DOHH2 (cell line): ENCODE data around the gene TMEM239.

ENCODE experiments used
- H3F3A ChIP-seq: fragments of 200-600 bp; sonication (generic), shearing (Covaris generic); 2 replicates; pipeline ENCODE4 v1.6.0; 2016; ENCODE audit warnings: antibody characterized with exemption, mild to moderate bottlenecking; ENCODE audit not compliant: control insufficient read depth, insufficient read depth
- H3K27ac ChIP-seq: fragments of 200-600 bp; sonication (generic); 2 replicates; pipeline ENCODE4 v1.5.1; 2014; ENCODE audit warnings: low read depth, mild to moderate bottlenecking, low read length, moderate library complexity
- H3K27me3 ChIP-seq: fragments of 200-600 bp; sonication (generic); 2 replicates; pipeline ENCODE4 v1.6.1; 2014; ENCODE audit warnings: mild to moderate bottlenecking, low read length, mixed read lengths; ENCODE audit not compliant: control insufficient read depth
- H3K36me3 ChIP-seq: fragments of 200-600 bp; sonication (generic); 2 replicates; pipeline ENCODE4 v1.6.1; 2014; ENCODE audit warnings: mild to moderate bottlenecking, low read length, moderate library complexity, mixed read lengths; ENCODE audit not compliant: control insufficient read depth
- H3K4me1 ChIP-seq: fragments of 200-600 bp; sonication (generic); 2 replicates; pipeline ENCODE4 v1.6.1; 2014; ENCODE audit warnings: mild to moderate bottlenecking, low read length, mixed read lengths; ENCODE audit not compliant: control insufficient read depth
- H3K4me2 ChIP-seq: fragments of 200-600 bp; sonication (generic); 2 replicates; pipeline ENCODE4 v1.6.0; 2014; ENCODE audit warnings: mild to moderate bottlenecking, low read length, moderate library complexity
- H3K4me3 ChIP-seq: fragments of 200-600 bp; sonication (generic); 2 replicates; pipeline ENCODE4 v1.5.1; 2014; ENCODE audit warnings: mild to moderate bottlenecking, low read length, mixed read lengths
- H3K79me2 ChIP-seq: fragments of 200-600 bp; sonication (generic); 2 replicates; pipeline ENCODE4 v1.6.1; 2014; ENCODE audit warnings: mild to moderate bottlenecking, low read length, mixed read lengths; ENCODE audit not compliant: control insufficient read depth
- H3K9me2 ChIP-seq: fragments of 200-600 bp; sonication (generic); replicated peaks from 2 replicates; pipeline ENCODE4 v1.6.1; 2014; ENCODE audit warnings: mild to moderate bottlenecking, low read length, mixed read lengths; ENCODE audit not compliant: control insufficient read depth
- H3K9me3 ChIP-seq: fragments of 200-600 bp; sonication (generic); 2 replicates; pipeline ENCODE4 v1.6.1; 2014; ENCODE audit warnings: antibody characterized with exemption, low read length, mixed read lengths; ENCODE audit not compliant: control insufficient read depth, insufficient read depth
- H4K20me1 ChIP-seq: fragments of 200-600 bp; sonication (generic); 2 replicates; pipeline ENCODE4 v1.6.0; 2014; ENCODE audit warnings: low read depth, mild to moderate bottlenecking, antibody characterized with exemption, low read length, moderate library complexity; ENCODE audit not compliant: control insufficient read depth, insufficient read depth
- CTCF ChIP-seq: fragments of 200-600 bp; sonication (generic); IDR thresholded peaks from one replicate; pipeline ENCODE4 v1.5.1; 2014; ENCODE audit warnings: antibody characterized with exemption, mild to moderate bottlenecking, low read depth, low read length; ENCODE audit not compliant: poor library complexity, severe bottlenecking
- EZH2phosphoT487 ChIP-seq: fragments of 200-600 bp; sonication (generic); IDR thresholded peaks from 2 replicates; pipeline ENCODE4 v1.6.1; 2017; ENCODE audit warnings: borderline replicate concordance, mild to moderate bottlenecking, antibody characterized with exemption, low read length, moderate library complexity, mixed read lengths

The TMEM239 gene

GRCh38 chr20:2866236-2866635 is 50.1 kb downstream of the TMEM239 start:
- Histone ChIP-seq H3K9me3 (no peaks in the 10 kb centered on the region), H3K27ac (no peak overlapping the region), H3K79me2 (no peaks in the 10 kb centered on the region), H4K20me1 (no peaks in the 10 kb centered on the region), H3K4me2 (no peak overlapping the region), H3K4me1 (no peaks in the 10 kb centered on the region), H3K4me3 (no peak overlapping the region), H3K36me3 (no peaks in the 10 kb centered on the region), H3K9me2 (no peaks in the 10 kb centered on the region), H3K27me3 (peaks cover 6% of the 10 kb centered on the region), H3F3A (no peaks in the 10 kb centered on the region; the same call in 1 of the 2 replicates)
- TF ChIP-seq EZH2phosphoT487 (no peak), CTCF (no peak)

- H3K27me3 ChIP-seq: peaks cover 14% of the 10 kb centered on the region
- H3K4me3 ChIP-seq: no peak overlapping the region
- H3K36me3 ChIP-seq: no peaks in the 10 kb centered on the region
- peaks cover 2% of the 10 kb centered on the region for H3F3A ChIP-seq
- H3K4me2 ChIP-seq: no peak overlapping the region
- no peaks in the 10 kb centered on the region for H3K9me3 ChIP-seq
- H3K27ac ChIP-seq: no peak overlapping the region
- H3K79me2 ChIP-seq: no peaks in the 10 kb centered on the region
- H3K4me1 ChIP-seq: peaks cover 3% of the 10 kb centered on the region
- no peaks in the 10 kb centered on the region for H4K20me1 ChIP-seq
- TF ChIP-seq EZH2phosphoT487: no peak
- TF ChIP-seq CTCF: no peak
- no peaks in the 10 kb centered on the region for H3K9me2 ChIP-seq
Observed at GRCh38 chr20:2867081-2867864, 51.1 kb downstream of the TMEM239 start.
